Activated CD8-positive, alpha-beta T cell treated with anti-CD3 and anti-CD28 coated beads, Interleukin-2, amount 10 ng/mL, durations not matched to agents 7 days and 5 days (primary cell): ENCODE results near the gene SMG6. TPM values are rescaled to one million over a fixed set of nuclear protein-coding genes. Genes with fewer than 3 reads are reported as not detected.
A peak's percentile ranks its signal among the peaks of the same experiment; 100 is the strongest.

Experiments used
- ATAC-seq: fragments of 150-1000 bp; cut with Tn5 transposase; one replicate; pipeline ENCODE4 v1.10.0; 2021; ENCODE audit warnings: moderate library complexity
- CTCF ChIA-PET: fragments of 350-600 bp; sonication (Branson Sonifier 250); formaldehyde crosslinking; loops from one replicate; lab custom pipeline; 2021; ENCODE audit warnings: antibody characterized with exemption; lab: Charles Lee
- POLR2A ChIA-PET: fragments of 350-600 bp; sonication (Branson Sonifier 250); formaldehyde crosslinking; loops from one replicate; lab custom pipeline; 2021; ENCODE audit warnings: antibody characterized with exemption; lab: Charles Lee
- DNase-seq: peaks from one replicate; pipeline ENCODE4 v3.0.0-alpha.2; 2020
- H3K27ac Mint-ChIP-seq: one replicate; pipeline ENCODE4 v1.8.0; 2021; ENCODE audit warnings: mild to moderate bottlenecking, mixed read lengths
- H3K27me3 Mint-ChIP-seq: one replicate; pipeline ENCODE4 v1.8.0; 2021; ENCODE audit warnings: low read depth, mixed read lengths
- H3K36me3 Mint-ChIP-seq: one replicate; pipeline ENCODE4 v1.8.0; 2021; ENCODE audit warnings: low read depth, mixed read lengths
- H3K4me1 Mint-ChIP-seq: one replicate; pipeline ENCODE4 v1.8.0; 2021; ENCODE audit warnings: low read depth, mixed read lengths
- H3K4me3 Mint-ChIP-seq: one replicate; pipeline ENCODE4 v1.8.0; 2021; ENCODE audit warnings: mild to moderate bottlenecking, mixed read lengths
- H3K9me3 Mint-ChIP-seq: one replicate; pipeline ENCODE4 v1.8.0; 2022; ENCODE audit warnings: mixed read lengths; ENCODE audit not compliant: insufficient read depth
- total RNA-seq, 2 experiments: library from RNA; stranded (reverse); gene quantifications; one replicate each; pipeline ENCODE4 v1.2.3, GENCODE V29; 2021

Gene SMG6
- total RNA-seq, 2 experiments from 2014 or later = 49.8 to 55.9 TPM

DNA sequence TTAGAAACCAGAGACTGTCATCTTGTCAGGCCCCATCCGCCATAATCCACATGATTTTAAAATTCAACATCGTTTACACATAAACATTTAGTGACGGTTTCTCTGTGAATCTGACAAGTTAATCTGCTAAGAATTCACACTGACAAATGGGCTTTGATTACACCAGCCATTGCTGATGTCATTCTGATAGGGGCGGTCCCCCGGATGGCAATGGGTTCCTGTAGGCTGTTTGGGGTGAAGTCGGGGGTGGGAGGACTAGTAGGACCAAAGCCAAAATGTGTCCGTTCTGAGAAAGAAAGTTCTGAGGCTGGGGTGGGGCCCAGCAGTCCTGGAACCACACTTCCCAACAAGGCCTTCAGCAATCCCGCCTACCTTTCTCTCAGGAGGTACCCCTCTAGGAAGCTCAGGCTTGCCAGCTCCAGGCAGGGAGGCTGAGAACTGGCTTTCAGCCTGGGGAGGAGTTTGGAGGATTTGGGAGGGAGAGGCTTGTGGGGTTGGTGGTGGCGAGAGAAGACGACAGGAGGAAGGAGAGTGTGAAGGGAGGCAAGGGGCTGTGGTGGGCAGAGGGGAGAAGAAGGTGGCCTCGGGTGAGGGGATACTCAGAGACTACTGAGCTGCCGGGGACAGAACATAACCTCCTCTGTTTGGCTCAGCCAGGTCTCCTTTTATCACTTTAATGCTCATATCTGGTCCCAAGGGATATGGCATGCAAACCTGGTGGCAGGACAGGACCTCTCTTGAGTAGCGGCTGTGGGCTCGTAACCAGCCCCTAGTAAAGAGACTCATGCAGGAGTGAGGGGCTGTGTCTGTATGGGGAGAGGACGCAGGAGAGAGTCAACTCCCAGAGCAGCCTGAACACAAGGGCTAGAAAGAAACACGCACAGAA is 240.1 kb downstream of the SMG6 start:
- ATAC-seq = no peak
- peaks cover 80% of the 10 kb centered on the region for H3K36me3 Mint-ChIP-seq
- no peak for DNase-seq
- no peaks in the 10 kb centered on the region for H3K27me3 Mint-ChIP-seq
- H3K4me3 Mint-ChIP-seq = peak overlapping the region; percentile 6
- H3K4me1 Mint-ChIP-seq = peaks cover 74% of the 10 kb centered on the region
- peak overlapping the region; percentile 79 for H3K27ac Mint-ChIP-seq
- ChIA-PET CTCF (interaction anchor here (0.8 to 4.2 kb wide), 11 partner anchors 9 to 220 kb away, joined by 3 to 37 read pairs (median 4); partner anchors contain the start of gene HIC1), POLR2A (interaction anchor here (1.3 to 1.4 kb wide), 2 partner anchors 26 to 182 kb away, joined by 3 to 4 read pairs; no protein-coding TSS in a partner anchor)
- H3K9me3 Mint-ChIP-seq = no peaks in the 10 kb centered on the region

DNA sequence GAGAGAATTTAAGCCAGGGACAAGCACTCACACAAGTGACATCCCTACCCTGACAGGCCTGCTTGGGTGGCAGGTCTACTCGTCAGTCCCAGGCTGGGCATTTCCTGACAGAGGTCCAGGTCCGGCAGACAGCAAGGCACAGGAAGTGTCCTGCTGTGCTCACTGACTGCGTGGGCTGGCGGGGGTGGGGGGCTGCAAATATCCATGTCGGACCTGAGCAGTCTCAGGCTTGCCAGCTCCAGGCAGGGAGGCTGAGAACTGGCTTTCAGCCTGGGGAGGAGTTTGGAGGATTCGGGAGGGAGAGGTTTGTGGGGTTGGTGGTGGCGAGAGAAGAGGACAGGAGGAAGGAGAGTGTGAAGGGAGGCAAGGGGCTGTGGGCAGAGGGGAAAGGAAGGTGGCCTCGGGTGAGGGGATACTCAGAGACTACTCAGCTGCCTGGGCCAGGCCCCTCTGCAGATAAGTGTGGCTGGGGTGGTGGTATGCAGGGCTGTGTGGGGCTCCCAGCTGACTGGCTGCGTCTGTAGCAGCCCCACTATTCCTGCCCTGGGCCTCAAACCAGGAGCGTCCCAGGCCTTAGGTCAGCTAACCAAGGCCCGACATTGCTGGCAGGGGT is 240.9 kb downstream of the SMG6 start:
- no peaks in the 10 kb centered on the region for H3K9me3 Mint-ChIP-seq
- no peak for ATAC-seq
- ChIA-PET CTCF (interaction anchor here (2.0 to 4.2 kb wide), 2 partner anchors 27 to 183 kb away, joined by 5 to 37 read pairs; no protein-coding TSS in a partner anchor), POLR2A (interaction anchor here (1.3 kb wide), 1 partner anchor 182 kb away, joined by 4 read pairs; no protein-coding TSS in a partner anchor)
- no peaks in the 10 kb centered on the region for H3K27me3 Mint-ChIP-seq
- no peak for DNase-seq
- peaks cover 66% of the 10 kb centered on the region for H3K4me1 Mint-ChIP-seq
- H3K36me3 Mint-ChIP-seq = peaks cover 77% of the 10 kb centered on the region
- H3K27ac Mint-ChIP-seq = peak overlapping the region; percentile 79
- H3K4me3 Mint-ChIP-seq = no peak overlapping the region

DNA sequence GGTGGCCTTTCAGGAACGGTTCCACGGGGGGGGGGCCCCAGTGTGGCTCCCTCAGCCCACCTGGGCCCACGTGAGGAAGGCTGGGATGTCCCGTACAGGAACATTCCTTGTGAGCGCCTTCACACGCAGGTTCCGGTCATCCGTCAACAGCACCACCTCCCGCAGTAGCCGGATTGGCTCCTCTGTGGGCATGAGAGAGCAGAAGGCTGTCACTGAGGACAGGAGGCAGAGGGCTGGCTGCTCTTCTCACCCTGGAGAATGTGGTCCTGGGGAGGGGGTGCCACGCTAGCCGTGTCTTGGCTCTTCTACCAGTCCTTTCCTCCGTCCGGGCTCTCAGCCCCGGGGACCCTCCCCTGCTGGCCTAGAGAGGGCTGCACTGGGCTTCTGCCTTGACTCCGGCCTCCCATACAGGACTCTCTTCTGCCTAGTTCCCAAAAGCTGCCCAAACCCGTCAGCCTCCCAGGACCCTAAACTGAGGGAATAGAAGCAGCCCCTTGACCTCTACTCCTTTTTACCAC is 242.1 kb downstream of the SMG6 start:
- CTCF ChIA-PET = no interaction called here
- Mint-ChIP-seq H3K36me3 (peaks cover 72% of the 10 kb centered on the region), H3K4me3 (no peak overlapping the region), H3K27me3 (no peaks in the 10 kb centered on the region), H3K9me3 (no peaks in the 10 kb centered on the region), H3K27ac (peak overlapping the region; percentile 79), H3K4me1 (peaks cover 56% of the 10 kb centered on the region)
- DNase-seq = no peak
- no peak for ATAC-seq
- POLR2A ChIA-PET = interaction anchor here (0.6 to 1.0 kb wide), 2 partner anchors 158 to 161 kb away, joined by 3 read pairs; no protein-coding TSS in a partner anchor

- Mint-ChIP-seq H3K27me3 (no peaks in the 10 kb centered on the region), H3K9me3 (no peaks in the 10 kb centered on the region), H3K4me3 (peak overlapping the region; percentile 52), H3K4me1 (peaks cover 56% of the 10 kb centered on the region), H3K27ac (peak overlapping the region; percentile 66), H3K36me3 (peaks cover 67% of the 10 kb centered on the region)
- POLR2A ChIA-PET = interaction anchor here (1.0 to 1.1 kb wide), 2 partner anchors 159 to 184 kb away, joined by 3 to 4 read pairs; no protein-coding TSS in a partner anchor
- ATAC-seq (no peak), DNase-seq (no peak)
- CTCF ChIA-PET = interaction anchor here (8.5 kb wide), 1 partner anchor 188 kb away, joined by 343 read pairs; no protein-coding TSS in a partner anchor
These were observed 242.7 kb downstream of the SMG6 start for GRCh38 chr17:2060681-2061440.

GRCh38 chr17:2060385-2060658 is 243.3 kb downstream of the SMG6 start:
- Mint-ChIP-seq H3K4me1 (peaks cover 56% of the 10 kb centered on the region), H3K4me3 (peak overlapping the region; percentile 52), H3K27ac (peak overlapping the region; percentile 66), H3K9me3 (no peaks in the 10 kb centered on the region), H3K36me3 (peaks cover 62% of the 10 kb centered on the region), H3K27me3 (no peaks in the 10 kb centered on the region)
- POLR2A ChIA-PET = interaction anchor here (1.1 kb wide), 1 partner anchor 185 kb away, joined by 4 read pairs; no protein-coding TSS in a partner anchor
- CTCF ChIA-PET = interaction anchor here (0.7 to 8.5 kb wide), 3 partner anchors 31 to 189 kb away, joined by 4 to 343 read pairs (median 89); no protein-coding TSS in a partner anchor
- no peak for ATAC-seq
- DNase-seq = no peak

GRCh38 chr17:2059547-2060384 is 243.8 kb downstream of the SMG6 start:
- peaks cover 57% of the 10 kb centered on the region for H3K36me3 Mint-ChIP-seq

GRCh38 chr17:2058586-2059546 is 244.7 kb downstream of the SMG6 start:
- ATAC-seq = peak; percentile 7
- no peaks in the 10 kb centered on the region for H3K27me3 Mint-ChIP-seq
- peak overlapping the region; percentile 62 for H3K4me3 Mint-ChIP-seq
- ChIA-PET POLR2A (interaction anchor here (0.8 to 5.9 kb wide), 5 partner anchors 30 to 245 kb away, joined by 3 to 58 read pairs (median 7); partner anchors contain the start of genes SMG6 and SRR), CTCF (interaction anchor here (0.8 to 8.5 kb wide), 25 partner anchors 9 to 357 kb away, joined by 3 to 343 read pairs (median 5); partner anchors contain the start of gene TSR1)
- peaks cover 51% of the 10 kb centered on the region for H3K4me1 Mint-ChIP-seq
- peak overlapping the region; percentile 13 for H3K27ac Mint-ChIP-seq
- H3K9me3 Mint-ChIP-seq = no peaks in the 10 kb centered on the region
- peak; percentile 84 for DNase-seq
- peaks cover 50% of the 10 kb centered on the region for H3K36me3 Mint-ChIP-seq

More at GRCh38 chr17:2059547-2060384, 243.8 kb downstream of the SMG6 start:
- POLR2A ChIA-PET = interaction anchor here (1.1 to 1.6 kb wide), 3 partner anchors 29 to 185 kb away, joined by 4 to 8 read pairs (median 7); no protein-coding TSS in a partner anchor
- CTCF ChIA-PET = interaction anchor here (0.7 to 8.5 kb wide), 10 partner anchors 31 to 356 kb away, joined by 3 to 343 read pairs (median 6); no protein-coding TSS in a partner anchor
- Mint-ChIP-seq H3K4me1 (peaks cover 52% of the 10 kb centered on the region), H3K27me3 (no peaks in the 10 kb centered on the region), H3K4me3 (peak overlapping the region; percentile 52), H3K27ac (peak overlapping the region; percentile 66), H3K9me3 (no peaks in the 10 kb centered on the region)
- ATAC-seq (no peak), DNase-seq (no peak)

GRCh38 chr17:2057760-2058585 is 245.6 kb downstream of the SMG6 start:
- DNase-seq (peak; percentile 58), ATAC-seq (no peak)
- Mint-ChIP-seq H3K4me1 (peaks cover 48% of the 10 kb centered on the region), H3K36me3 (peaks cover 42% of the 10 kb centered on the region), H3K4me3 (peak overlapping the region; percentile 65), H3K27ac (peak overlapping the region; percentile 74), H3K27me3 (peaks cover 3% of the 10 kb centered on the region), H3K9me3 (no peaks in the 10 kb centered on the region)
- POLR2A ChIA-PET = interaction anchor here (0.6 to 5.9 kb wide), 11 partner anchors 10 to 245 kb away, joined by 3 to 58 read pairs (median 4); partner anchors contain the start of genes SMG6 and SRR
- CTCF ChIA-PET = interaction anchor here (0.6 to 8.5 kb wide), 23 partner anchors 10 to 334 kb away, joined by 3 to 343 read pairs (median 5); partner anchors contain the start of gene TSR1
